Thyroid gland (tissue), 4 donors: Measurements from ENCODE around the gene CHAD. TPM values are rescaled to one million over a fixed set of nuclear protein-coding genes. Genes with fewer than 3 reads are reported as not detected.

Source experiments
- DNase-seq, 2 donors: peaks; one replicate each; pipeline ENCODE4 v3.0.0-alpha.2; 2019
- H3K27ac ChIP-seq, 3 donors: fragments of 200-600 bp; sonication (generic); 1 replicate in 2 of 3; 2 replicates in 1 of 3; pipeline ENCODE4 v1.5.1; 2016 to 2019; ENCODE audit warnings: mild to moderate bottlenecking in 1 of 3, moderate library complexity in 1 of 3
- H3K27me3 ChIP-seq: fragments of 200-600 bp; sonication (generic); one replicate; pipeline ENCODE4 v1.5.1; 2019
- H3K36me3 ChIP-seq, 2 donors: fragments of 200-600 bp; sonication (generic); one replicate each; pipeline ENCODE4 v1.5.1; 2016 to 2019
- H3K4me1 ChIP-seq, 2 donors: fragments of 200-600 bp; sonication (generic); one replicate each; pipeline ENCODE4 v1.5.1; 2017 to 2019
- H3K4me3 ChIP-seq, 3 donors: fragments of 200-600 bp; sonication (generic); replicated peaks in 1 of 3; 1 replicate in 2 of 3; 2 replicates in 1 of 3; pipeline ENCODE4 v1.5.1; 2016; ENCODE audit warnings: mild to moderate bottlenecking in 1 of 3
- H3K9me3 ChIP-seq: fragments of 200-600 bp; sonication (generic); one replicate; pipeline ENCODE4 v1.5.1; 2017
- CTCF ChIP-seq, 6 experiments: fragments of 200-600 bp in 3 of 6; fragments of 450-650 bp in 3 of 6; sonication (generic) in 3 of 6; IDR thresholded peaks; one replicate each; pipeline ENCODE4 v1.5.1; 2016 to 2019; ENCODE audit warnings: antibody characterized with exemption in 6 of 6, mild to moderate bottlenecking in 2 of 6, inconsistent platforms in 1 of 6, moderate library complexity in 1 of 6
- POLR2A ChIP-seq, 2 donors: fragments of 450-650 bp; IDR thresholded peaks; one replicate each; pipeline ENCODE4 v1.6.1; 2017; ENCODE audit warnings: antibody characterized with exemption in 2 of 2, mild to moderate bottlenecking in 2 of 2, moderate library complexity in 1 of 2
- WGBS, 2 donors: methylation state at CpG; one replicate each; pipeline ENCODE4 v1.1.5; 2017; 5-methylcytosine and 5-hydroxymethylcytosine counted together
- intact Hi-C: fragments of 100-400 bp; cut with DNase I; formaldehyde crosslinking; loops from one replicate; pipeline ENCODE4 v1.15.1; 2023
- total RNA-seq, 4 donors: library from RNA; depleted of rRNA; stranded (reverse); fragments of >200 nt; gene quantifications; one replicate each; pipeline ENCODE4 v1.2.3, GENCODE V29; 2016

Gene CHAD
- total RNA-seq, 4 donors from 2014 or later, result 0.67 TPM; not detected in 3

GRCh38 chr17:50499721-50500120 lies 31.0 kb upstream of the CHAD start:
- 92 to 93% methylated on average over 2 of the region's 2 CpGs for WGBS, 2 donors
- TF ChIP-seq POLR2A (IDR thresholded peaks at IDR 0.05) (no peak), CTCF (IDR thresholded peaks at IDR 0.05) (no peak)
- Histone ChIP-seq H3K4me1 (no peaks in the 10 kb centered on the region), H3K27ac (no peak overlapping the region), H3K27me3 (no peaks in the 10 kb centered on the region), H3K9me3 (no peaks in the 10 kb centered on the region), H3K4me3 (no peak overlapping the region), H3K36me3 (no peaks in the 10 kb centered on the region)
- intact Hi-C loops, result no loop called here
- DNase-seq, result no peak

GRCh38 chr17:50499270-50499669 lies 30.6 kb upstream of the CHAD start:
- Histone ChIP-seq H3K27me3 (no peaks in the 10 kb centered on the region), H3K4me3 (no peak overlapping the region), H3K4me1 (no peaks in the 10 kb centered on the region), H3K27ac (no peak overlapping the region), H3K36me3 (no peaks in the 10 kb centered on the region), H3K9me3 (no peaks in the 10 kb centered on the region)
- TF ChIP-seq POLR2A (IDR thresholded peaks at IDR 0.05), result no peak
- no peak for TF ChIP-seq CTCF (IDR thresholded peaks at IDR 0.05)
- intact Hi-C loops, result no loop called here
- DNase-seq, result no peak

- no peaks in the 10 kb centered on the region for H3K36me3 ChIP-seq
- no peaks in the 10 kb centered on the region for H3K9me3 ChIP-seq
- H3K27ac ChIP-seq, result no peak overlapping the region
- no peaks in the 10 kb centered on the region for H3K4me1 ChIP-seq
- DNase-seq, result no peak
- H3K4me3 ChIP-seq, result no peak overlapping the region
- no peaks in the 10 kb centered on the region for H3K27me3 ChIP-seq
- 68 to 73% methylated on average over 6 to 7 of the region's 7 CpGs for WGBS, 2 donors
- intact Hi-C loops, result no loop called here
- TF ChIP-seq CTCF (IDR thresholded peaks at IDR 0.05) (no peak), POLR2A (IDR thresholded peaks at IDR 0.05) (no peak)
These were observed 29.6 kb upstream of the CHAD start for GRCh38 chr17:50498021-50498874.

- WGBS, 2 donors, result 94% methylated on average over 8 of the region's 8 CpGs
- no peak overlapping the region for H3K27ac ChIP-seq
- H3K36me3 ChIP-seq, result no peaks in the 10 kb centered on the region
- no peaks in the 10 kb centered on the region for H3K9me3 ChIP-seq
- H3K4me1 ChIP-seq, result peaks cover 2 to 12% of the 10 kb centered on the region in 2 donors
- H3K27me3 ChIP-seq, result no peaks in the 10 kb centered on the region
- intact Hi-C loops, result no loop called here
- no peak overlapping the region for H3K4me3 ChIP-seq
- no peak for TF ChIP-seq CTCF (IDR thresholded peaks at IDR 0.05)
- no peak for TF ChIP-seq POLR2A (IDR thresholded peaks at IDR 0.05)
- DNase-seq, result no peak
These were observed 27.2 kb upstream of the CHAD start for GRCh38 chr17:50495918-50496317.

- TF ChIP-seq CTCF (IDR thresholded peaks at IDR 0.05), result no peak
- TF ChIP-seq POLR2A (IDR thresholded peaks at IDR 0.05), result no peak
- Histone ChIP-seq H3K27ac (no peak overlapping the region), H3K4me3 (no peak overlapping the region), H3K36me3 (no peaks in the 10 kb centered on the region), H3K9me3 (no peaks in the 10 kb centered on the region), H3K4me1 (peaks cover 5 to 15% of the 10 kb centered on the region in 2 donors), H3K27me3 (no peaks in the 10 kb centered on the region)
- intact Hi-C loops, result no loop called here
- 74 to 95% methylated on average over 7 to 8 of the region's 8 CpGs for WGBS, 2 donors
- no peak for DNase-seq
These were observed 26.6 kb upstream of the CHAD start for GRCh38 chr17:50495217-50495823.
